ENCODE measurements around the gene PON3.

The PON3 gene

GRCh38 chr7:95376632-95377400 lies 19.4 kb downstream of the PON3 start:
- no peaks in the 10 kb centered on the region for H3K4me1 ChIP-seq (ENCODE audit: control insufficient read depth, insufficient read depth, low read length)
- no peak for DNase-seq (ENCODE audit: low read depth)
- peaks cover 6% of the 10 kb centered on the region for H3K9me3 ChIP-seq (ENCODE audit: control insufficient read depth, low read length)
- no peak overlapping the region for H3K9ac ChIP-seq (ENCODE audit: low read length)
- no peak overlapping the region for H3K4me3 ChIP-seq (ENCODE audit: low read length)
- H3K27me3 ChIP-seq (replicated peaks; ENCODE audit: control insufficient read depth, insufficient read depth, low read length) = no peaks in the 10 kb centered on the region
- no peaks in the 10 kb centered on the region for H3K36me3 ChIP-seq (ENCODE audit: control insufficient read depth, insufficient read depth, low read length, severe bottlenecking)

- Histone ChIP-seq H3K4me3 (ENCODE audit: low read length) (no peak overlapping the region), H3K9ac (ENCODE audit: low read length) (no peak overlapping the region), H3K27me3 (replicated peaks; ENCODE audit: control insufficient read depth, insufficient read depth, low read length) (no peaks in the 10 kb centered on the region), H3K9me3 (ENCODE audit: control insufficient read depth, low read length) (peaks cover 6% of the 10 kb centered on the region), H3K36me3 (ENCODE audit: control insufficient read depth, insufficient read depth, low read length, severe bottlenecking) (no peaks in the 10 kb centered on the region), H3K4me1 (ENCODE audit: control insufficient read depth, insufficient read depth, low read length) (no peaks in the 10 kb centered on the region)
- no peak for DNase-seq (ENCODE audit: low read depth)
These were observed 20.5 kb downstream of the PON3 start for GRCh38 chr7:95375591-95376257.

- H3K9me3 ChIP-seq (ENCODE audit: control insufficient read depth, low read length) = peaks cover 6% of the 10 kb centered on the region
- H3K4me3 ChIP-seq (ENCODE audit: low read length) = no peak overlapping the region
- DNase-seq (ENCODE audit: low read depth) = no peak
- H3K9ac ChIP-seq (ENCODE audit: low read length) = no peak overlapping the region
- H3K36me3 ChIP-seq (ENCODE audit: control insufficient read depth, insufficient read depth, low read length, severe bottlenecking) = no peaks in the 10 kb centered on the region
- H3K4me1 ChIP-seq (ENCODE audit: control insufficient read depth, insufficient read depth, low read length) = no peaks in the 10 kb centered on the region
- H3K27me3 ChIP-seq (replicated peaks; ENCODE audit: control insufficient read depth, insufficient read depth, low read length) = no peaks in the 10 kb centered on the region
These were observed 22.9 kb downstream of the PON3 start for GRCh38 chr7:95373323-95373722.

GRCh38 chr7:95368235-95368634 lies 27.9 kb downstream of the PON3 start:
- Histone ChIP-seq H3K4me1 (ENCODE audit: control insufficient read depth, insufficient read depth, low read length) (no peaks in the 10 kb centered on the region), H3K9ac (ENCODE audit: low read length) (no peak overlapping the region), H3K4me3 (ENCODE audit: low read length) (no peak overlapping the region), H3K36me3 (ENCODE audit: control insufficient read depth, insufficient read depth, low read length, severe bottlenecking) (no peaks in the 10 kb centered on the region), H3K27me3 (replicated peaks; ENCODE audit: control insufficient read depth, insufficient read depth, low read length) (peaks cover 3% of the 10 kb centered on the region), H3K9me3 (ENCODE audit: control insufficient read depth, low read length) (no peaks in the 10 kb centered on the region)
- no peak for DNase-seq (ENCODE audit: low read depth)

- Histone ChIP-seq H3K9me3 (ENCODE audit: control insufficient read depth, low read length) (no peaks in the 10 kb centered on the region), H3K36me3 (ENCODE audit: control insufficient read depth, insufficient read depth, low read length, severe bottlenecking) (no peaks in the 10 kb centered on the region), H3K4me1 (ENCODE audit: control insufficient read depth, insufficient read depth, low read length) (no peaks in the 10 kb centered on the region), H3K27me3 (replicated peaks; ENCODE audit: control insufficient read depth, insufficient read depth, low read length) (peaks cover 3% of the 10 kb centered on the region), H3K9ac (ENCODE audit: low read length) (no peak overlapping the region), H3K4me3 (ENCODE audit: low read length) (no peak overlapping the region)
- DNase-seq (ENCODE audit: low read depth) = no peak
These were observed 28.6 kb downstream of the PON3 start for GRCh38 chr7:95367606-95368005.

GRCh38 chr7:95365151-95365550 lies 31.0 kb downstream of the PON3 start:
- Histone ChIP-seq H3K9ac (ENCODE audit: low read length) (no peak overlapping the region), H3K4me1 (ENCODE audit: control insufficient read depth, insufficient read depth, low read length) (no peaks in the 10 kb centered on the region), H3K27me3 (replicated peaks; ENCODE audit: control insufficient read depth, insufficient read depth, low read length) (peaks cover 3% of the 10 kb centered on the region), H3K9me3 (ENCODE audit: control insufficient read depth, low read length) (no peaks in the 10 kb centered on the region), H3K4me3 (ENCODE audit: low read length) (no peak overlapping the region), H3K36me3 (ENCODE audit: control insufficient read depth, insufficient read depth, low read length, severe bottlenecking) (no peaks in the 10 kb centered on the region)
- DNase-seq (ENCODE audit: low read depth) = no peak

- no peak for DNase-seq (ENCODE audit: low read depth)
- Histone ChIP-seq H3K27me3 (replicated peaks; ENCODE audit: control insufficient read depth, insufficient read depth, low read length) (no peaks in the 10 kb centered on the region), H3K36me3 (ENCODE audit: control insufficient read depth, insufficient read depth, low read length, severe bottlenecking) (no peaks in the 10 kb centered on the region), H3K4me1 (ENCODE audit: control insufficient read depth, insufficient read depth, low read length) (no peaks in the 10 kb centered on the region), H3K4me3 (ENCODE audit: low read length) (no peak overlapping the region), H3K9ac (ENCODE audit: low read length) (no peak overlapping the region), H3K9me3 (ENCODE audit: control insufficient read depth, low read length) (peaks cover 9% of the 10 kb centered on the region)
These were observed 38.6 kb downstream of the PON3 start for GRCh38 chr7:95357623-95358022.

GRCh38 chr7:95342642-95343307 lies 53.4 kb downstream of the PON3 start:
- Histone ChIP-seq H3K4me3 (ENCODE audit: low read length) (no peak overlapping the region), H3K9ac (ENCODE audit: low read length) (no peak overlapping the region), H3K27me3 (replicated peaks; ENCODE audit: control insufficient read depth, insufficient read depth, low read length) (no peaks in the 10 kb centered on the region), H3K4me1 (ENCODE audit: control insufficient read depth, insufficient read depth, low read length) (peaks cover 8% of the 10 kb centered on the region), H3K9me3 (ENCODE audit: control insufficient read depth, low read length) (no peaks in the 10 kb centered on the region), H3K36me3 (ENCODE audit: control insufficient read depth, insufficient read depth, low read length, severe bottlenecking) (no peaks in the 10 kb centered on the region)
- DNase-seq (ENCODE audit: low read depth) = no peak

- no peaks in the 10 kb centered on the region for H3K27me3 ChIP-seq (replicated peaks; ENCODE audit: control insufficient read depth, insufficient read depth, low read length)
- peaks cover 8% of the 10 kb centered on the region for H3K4me1 ChIP-seq (ENCODE audit: control insufficient read depth, insufficient read depth, low read length)
- no peak overlapping the region for H3K4me3 ChIP-seq (ENCODE audit: low read length)
- no peaks in the 10 kb centered on the region for H3K36me3 ChIP-seq (ENCODE audit: control insufficient read depth, insufficient read depth, low read length, severe bottlenecking)
- H3K9ac ChIP-seq (ENCODE audit: low read length) = no peak overlapping the region
- no peak for DNase-seq (ENCODE audit: low read depth)
- H3K9me3 ChIP-seq (ENCODE audit: control insufficient read depth, low read length) = no peaks in the 10 kb centered on the region
These were observed 54.1 kb downstream of the PON3 start for GRCh38 chr7:95342029-95342428.

GRCh38 chr7:95340491-95340890 lies 55.7 kb downstream of the PON3 start:
- no peak for DNase-seq (ENCODE audit: low read depth)
- no peaks in the 10 kb centered on the region for H3K27me3 ChIP-seq (replicated peaks; ENCODE audit: control insufficient read depth, insufficient read depth, low read length)
- no peaks in the 10 kb centered on the region for H3K9me3 ChIP-seq (ENCODE audit: control insufficient read depth, low read length)
- H3K4me1 ChIP-seq (ENCODE audit: control insufficient read depth, insufficient read depth, low read length) = peaks cover 14% of the 10 kb centered on the region
- no peak overlapping the region for H3K4me3 ChIP-seq (ENCODE audit: low read length)
- H3K36me3 ChIP-seq (ENCODE audit: control insufficient read depth, insufficient read depth, low read length, severe bottlenecking) = no peaks in the 10 kb centered on the region
- no peak overlapping the region for H3K9ac ChIP-seq (ENCODE audit: low read length)

- no peak for DNase-seq (ENCODE audit: low read depth)
- Histone ChIP-seq H3K27me3 (replicated peaks; ENCODE audit: control insufficient read depth, insufficient read depth, low read length) (no peaks in the 10 kb centered on the region), H3K4me1 (ENCODE audit: control insufficient read depth, insufficient read depth, low read length) (peaks cover 26% of the 10 kb centered on the region)
These were observed 57.3 kb downstream of the PON3 start for GRCh38 chr7:95338832-95339231.

More at GRCh38 chr7:95338832-95339231, 57.3 kb downstream of the PON3 start:
- Histone ChIP-seq H3K4me3 (ENCODE audit: low read length) (no peak overlapping the region), H3K9ac (ENCODE audit: low read length) (no peak overlapping the region), H3K9me3 (ENCODE audit: control insufficient read depth, low read length) (no peaks in the 10 kb centered on the region), H3K36me3 (ENCODE audit: control insufficient read depth, insufficient read depth, low read length, severe bottlenecking) (no peaks in the 10 kb centered on the region)
